Parathyroid adenoma (tissue), 2 donors: ENCODE data around the gene DNM3.

ENCODE experiments used
- H2AFZ ChIP-seq: fragments of 300-600 bp; sonication (generic); one replicate; pipeline ENCODE4 v1.7.0; 2017; ENCODE audit warnings: antibody characterized with exemption, mild to moderate bottlenecking
- H3K27ac ChIP-seq: fragments of 300-600 bp; sonication (generic); one replicate; pipeline ENCODE4 v1.7.0; 2017
- H3K27me3 ChIP-seq: fragments of 300-600 bp; sonication (generic); one replicate; pipeline ENCODE4 v1.7.0; 2017; ENCODE audit warnings: low read length; ENCODE audit not compliant: control insufficient read depth, insufficient read depth
- H3K36me3 ChIP-seq: fragments of 300-600 bp; sonication (generic); one replicate; pipeline ENCODE4 v1.7.0; 2017; ENCODE audit warnings: low read length; ENCODE audit not compliant: control insufficient read depth, insufficient read depth
- H3K4me1 ChIP-seq: fragments of 300-600 bp; sonication (generic); one replicate; pipeline ENCODE4 v1.7.0; 2017; ENCODE audit warnings: control low read depth
- H3K4me2 ChIP-seq: fragments of 300-600 bp; sonication (generic); one replicate; pipeline ENCODE4 v1.7.0; 2017; ENCODE audit warnings: low read length
- H3K4me3 ChIP-seq: fragments of 300-600 bp; sonication (generic); one replicate; pipeline ENCODE4 v1.7.0; 2017; ENCODE audit warnings: low read depth, low read length
- H3K79me2 ChIP-seq: fragments of 300-600 bp; sonication (generic); one replicate; pipeline ENCODE4 v1.7.0; 2017; ENCODE audit warnings: control low read depth
- H3K9ac ChIP-seq: fragments of 300-600 bp; sonication (generic); one replicate; pipeline ENCODE4 v1.7.0; 2017; ENCODE audit warnings: mild to moderate bottlenecking
- H3K9me3 ChIP-seq: fragments of 300-600 bp; sonication (generic); one replicate; pipeline ENCODE4 v1.7.0; 2017; ENCODE audit warnings: low read length; ENCODE audit not compliant: control insufficient read depth
- TF ChIP-seq, protein P1 (sequence below): fragments of 300-600 bp; sonication (generic); IDR thresholded peaks from one replicate; pipeline ENCODE4 v1.7.0; 2017; ENCODE audit warnings: antibody characterized with exemption, mild to moderate bottlenecking
- donor health status: primary hyperparathyroidism.

Gene DNM3

DNA sequence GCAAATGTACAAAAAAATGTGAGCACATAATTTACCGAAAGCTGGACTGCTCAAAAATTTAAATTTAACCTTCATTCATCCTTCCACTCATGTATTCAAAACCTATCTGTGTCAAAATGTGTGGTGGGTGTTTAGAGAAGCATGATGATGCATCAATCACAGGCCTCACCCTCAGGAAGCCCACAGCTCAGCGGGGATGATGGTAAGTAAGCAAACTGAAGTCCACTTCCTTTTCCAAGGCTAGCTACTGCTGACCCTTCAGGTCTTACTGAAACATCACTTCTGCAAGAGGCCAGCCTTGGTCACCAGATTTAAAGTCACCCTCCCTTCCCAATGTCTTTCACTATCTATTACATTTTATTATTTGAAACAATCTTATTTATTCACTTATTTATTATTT lies 254.5 kb downstream of the DNM3 start:
- TF ChIP-seq, protein P1, sequence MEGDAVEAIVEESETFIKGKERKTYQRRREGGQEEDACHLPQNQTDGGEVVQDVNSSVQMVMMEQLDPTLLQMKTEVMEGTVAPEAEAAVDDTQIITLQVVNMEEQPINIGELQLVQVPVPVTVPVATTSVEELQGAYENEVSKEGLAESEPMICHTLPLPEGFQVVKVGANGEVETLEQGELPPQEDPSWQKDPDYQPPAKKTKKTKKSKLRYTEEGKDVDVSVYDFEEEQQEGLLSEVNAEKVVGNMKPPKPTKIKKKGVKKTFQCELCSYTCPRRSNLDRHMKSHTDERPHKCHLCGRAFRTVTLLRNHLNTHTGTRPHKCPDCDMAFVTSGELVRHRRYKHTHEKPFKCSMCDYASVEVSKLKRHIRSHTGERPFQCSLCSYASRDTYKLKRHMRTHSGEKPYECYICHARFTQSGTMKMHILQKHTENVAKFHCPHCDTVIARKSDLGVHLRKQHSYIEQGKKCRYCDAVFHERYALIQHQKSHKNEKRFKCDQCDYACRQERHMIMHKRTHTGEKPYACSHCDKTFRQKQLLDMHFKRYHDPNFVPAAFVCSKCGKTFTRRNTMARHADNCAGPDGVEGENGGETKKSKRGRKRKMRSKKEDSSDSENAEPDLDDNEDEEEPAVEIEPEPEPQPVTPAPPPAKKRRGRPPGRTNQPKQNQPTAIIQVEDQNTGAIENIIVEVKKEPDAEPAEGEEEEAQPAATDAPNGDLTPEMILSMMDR = no peak
- Histone ChIP-seq H2AFZ (no peak overlapping the region), H3K27ac (no peak overlapping the region), H3K4me2 (no peak overlapping the region), H3K4me3 (no peak overlapping the region), H3K27me3 (no peaks in the 10 kb centered on the region), H3K9me3 (no peaks in the 10 kb centered on the region), H3K36me3 (no peaks in the 10 kb centered on the region), H3K79me2 (no peaks in the 10 kb centered on the region), H3K4me1 (no peaks in the 10 kb centered on the region), H3K9ac (no peak overlapping the region)

GRCh38 chr1:172105230-172105629 lies 263.9 kb downstream of the DNM3 start:
- TF ChIP-seq, protein P1 = no peak

DNA sequence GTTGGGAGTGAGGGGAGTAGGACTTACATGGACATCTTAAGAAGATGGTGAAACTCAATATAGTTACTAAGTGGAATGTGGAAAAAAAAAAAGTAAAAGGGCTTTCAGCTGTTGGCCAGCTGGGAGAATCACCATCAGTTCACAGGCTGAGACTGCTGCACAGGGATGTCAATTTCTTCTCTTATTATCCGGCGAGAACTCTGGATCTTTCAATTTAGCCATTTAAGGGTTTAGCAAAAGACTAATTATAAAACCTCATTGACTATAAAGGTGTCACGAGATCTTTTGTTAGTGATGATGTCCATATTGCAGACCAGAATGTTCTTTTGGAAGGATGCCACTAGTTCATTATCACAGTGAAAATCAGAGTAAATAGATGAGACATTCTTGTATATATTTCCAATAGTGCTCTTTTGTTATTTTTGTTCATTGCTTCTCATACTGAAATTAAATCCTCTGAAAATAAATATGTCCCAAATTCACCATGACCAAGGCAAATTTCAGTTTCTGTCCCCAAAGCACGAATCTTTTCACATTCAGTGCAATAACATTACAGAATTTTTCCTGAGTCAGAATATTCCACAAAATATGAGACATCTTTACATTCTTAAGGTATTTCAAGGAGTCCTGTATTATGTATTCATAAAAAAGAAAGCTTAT lies 266.1 kb downstream of the DNM3 start:
- H2AFZ ChIP-seq = no peak overlapping the region
- H3K27ac ChIP-seq = no peak overlapping the region
- H3K9me3 ChIP-seq = no peaks in the 10 kb centered on the region
- no peaks in the 10 kb centered on the region for H3K4me1 ChIP-seq
- TF ChIP-seq, protein P1 = no peak
- peaks cover 2% of the 10 kb centered on the region for H3K36me3 ChIP-seq
- no peak overlapping the region for H3K9ac ChIP-seq
- no peak overlapping the region for H3K4me3 ChIP-seq
- H3K79me2 ChIP-seq = no peaks in the 10 kb centered on the region
- H3K4me2 ChIP-seq = no peak overlapping the region
- no peaks in the 10 kb centered on the region for H3K27me3 ChIP-seq

More at GRCh38 chr1:172105230-172105629, 263.9 kb downstream of the DNM3 start:
- H2AFZ ChIP-seq = no peak overlapping the region
- peaks cover 2% of the 10 kb centered on the region for H3K36me3 ChIP-seq
- H3K4me2 ChIP-seq = no peak overlapping the region
- H3K79me2 ChIP-seq = no peaks in the 10 kb centered on the region
- H3K27me3 ChIP-seq = no peaks in the 10 kb centered on the region
- no peaks in the 10 kb centered on the region for H3K4me1 ChIP-seq
- H3K9me3 ChIP-seq = no peaks in the 10 kb centered on the region
- H3K4me3 ChIP-seq = no peak overlapping the region
- no peak overlapping the region for H3K9ac ChIP-seq
- no peak overlapping the region for H3K27ac ChIP-seq

DNA sequence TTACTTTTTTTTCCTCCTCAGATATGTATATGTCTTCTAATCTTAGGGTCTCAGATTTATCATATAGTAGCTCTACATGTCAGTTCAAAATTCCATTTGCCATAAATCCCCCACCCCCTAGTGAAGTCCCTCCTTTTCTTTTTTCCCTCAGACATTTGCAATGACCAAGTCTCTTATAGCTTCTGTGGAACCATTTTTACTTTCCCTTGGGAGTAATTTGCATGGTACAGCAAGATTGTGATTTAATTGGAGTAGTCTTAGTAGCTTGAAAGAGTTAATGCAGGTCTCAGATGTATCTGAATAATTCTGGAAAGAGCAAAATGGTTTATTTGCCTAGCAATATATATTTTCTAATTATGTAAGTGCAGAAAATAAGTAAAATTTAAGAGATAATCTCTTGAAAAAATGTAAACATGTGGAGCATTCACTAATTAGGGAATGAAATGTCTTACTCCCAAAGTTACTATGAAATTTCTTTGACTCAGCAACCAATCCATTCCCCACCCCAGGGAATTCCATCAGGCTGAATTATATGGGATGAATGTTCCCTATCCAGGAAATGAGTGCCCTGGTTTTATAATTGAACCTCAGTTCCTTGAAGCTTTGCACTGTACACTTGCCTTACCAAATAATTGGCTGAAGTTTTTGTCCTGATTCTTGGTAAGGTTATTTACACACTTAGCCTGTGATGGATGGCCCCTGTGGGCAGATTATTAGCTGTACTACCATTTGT lies 267.0 kb downstream of the DNM3 start:
- no peaks in the 10 kb centered on the region for H3K9me3 ChIP-seq
- no peak overlapping the region for H3K27ac ChIP-seq
- no peak overlapping the region for H3K4me2 ChIP-seq
- H3K4me1 ChIP-seq = no peaks in the 10 kb centered on the region
- H3K9ac ChIP-seq = no peak overlapping the region
- H3K4me3 ChIP-seq = no peak overlapping the region
- no peak overlapping the region for H2AFZ ChIP-seq
- no peaks in the 10 kb centered on the region for H3K27me3 ChIP-seq
- peaks cover 2% of the 10 kb centered on the region for H3K36me3 ChIP-seq
- TF ChIP-seq, protein P1 = no peak
- no peaks in the 10 kb centered on the region for H3K79me2 ChIP-seq
